Heart left ventricle (tissue), 13 donors: ENCODE data around the gene DNMT3B.

Experiments
- POLR2A ChIP-seq, 2 donors: fragments of 450-650 bp; IDR thresholded peaks; one replicate each; pipeline ENCODE4 v1.6.1; 2017; ENCODE audit warnings: antibody characterized with exemption in 2 of 2, mild to moderate bottlenecking in 2 of 2, moderate library complexity in 2 of 2
- TF ChIP-seq, protein P1 (sequence below), 12 donors: fragments of 200-600 bp; sonication (generic) in 4 of 12; IDR thresholded peaks; one replicate each; pipeline versions ENCODE4 v1.5.0 to v1.8.0; 2018 to 2022; ENCODE audit warnings: antibody characterized with exemption in 12 of 12, mild to moderate bottlenecking in 5 of 12
- donor health status: ischemic (EF 13 %, LVEDD 7.1; RV severe dilation, severe dysfunction).
- donor health status: DM: no; HTN: yes; CAD: no.
- donor health status: DM: no; HTN: no; CAD: no.
- donor health status: ischemic (EF 25% LVEDD 6.9; RV normal size, moderate dysfunction).
- donor health status: ischemic (EF 25% LVEDD 5.7; RV mildly dilated, moderate dysfunction).
- donor health status: ischemic (EF 35%, LVEDD 5.7; RV mildly dilated, moderate dysfunction).
- donor health status: nonischemic (EF 11% LVEDD 7.7; RV severe dilation, severe dysfunction).
- donor health status: DM: yes; HTN: yes; CAD: no.
- donor health status: PGD.
- donor health status: ischemic (EF 29% LVEDD 5.4; RV normal size, mild dysfunction).
- donor health status: nonischemic (EF 23%, LVEDD 6.1; RV moderate dilation, normal function).

- TF ChIP-seq, protein P1, sequence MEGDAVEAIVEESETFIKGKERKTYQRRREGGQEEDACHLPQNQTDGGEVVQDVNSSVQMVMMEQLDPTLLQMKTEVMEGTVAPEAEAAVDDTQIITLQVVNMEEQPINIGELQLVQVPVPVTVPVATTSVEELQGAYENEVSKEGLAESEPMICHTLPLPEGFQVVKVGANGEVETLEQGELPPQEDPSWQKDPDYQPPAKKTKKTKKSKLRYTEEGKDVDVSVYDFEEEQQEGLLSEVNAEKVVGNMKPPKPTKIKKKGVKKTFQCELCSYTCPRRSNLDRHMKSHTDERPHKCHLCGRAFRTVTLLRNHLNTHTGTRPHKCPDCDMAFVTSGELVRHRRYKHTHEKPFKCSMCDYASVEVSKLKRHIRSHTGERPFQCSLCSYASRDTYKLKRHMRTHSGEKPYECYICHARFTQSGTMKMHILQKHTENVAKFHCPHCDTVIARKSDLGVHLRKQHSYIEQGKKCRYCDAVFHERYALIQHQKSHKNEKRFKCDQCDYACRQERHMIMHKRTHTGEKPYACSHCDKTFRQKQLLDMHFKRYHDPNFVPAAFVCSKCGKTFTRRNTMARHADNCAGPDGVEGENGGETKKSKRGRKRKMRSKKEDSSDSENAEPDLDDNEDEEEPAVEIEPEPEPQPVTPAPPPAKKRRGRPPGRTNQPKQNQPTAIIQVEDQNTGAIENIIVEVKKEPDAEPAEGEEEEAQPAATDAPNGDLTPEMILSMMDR (IDR thresholded peaks at IDR 0.05) = no peak
- TF ChIP-seq POLR2A (IDR thresholded peaks at IDR 0.05) = no peak
Observed at GRCh38 chr20:32742322-32743236, 19.6 kb upstream of the DNMT3B start.
